DOHH2 (cell line): Measurements from ENCODE around the gene PTMS.

Source experiments
- CTCF ChIP-seq: fragments of 200-600 bp; sonication (generic); IDR thresholded peaks from one replicate; pipeline ENCODE4 v1.5.1; 2014; ENCODE audit warnings: antibody characterized with exemption, mild to moderate bottlenecking, low read depth, low read length; ENCODE audit not compliant: poor library complexity, severe bottlenecking
- EZH2phosphoT487 ChIP-seq: fragments of 200-600 bp; sonication (generic); IDR thresholded peaks from 2 replicates; pipeline ENCODE4 v1.6.1; 2017; ENCODE audit warnings: borderline replicate concordance, mild to moderate bottlenecking, antibody characterized with exemption, low read length, moderate library complexity, mixed read lengths

DNA sequence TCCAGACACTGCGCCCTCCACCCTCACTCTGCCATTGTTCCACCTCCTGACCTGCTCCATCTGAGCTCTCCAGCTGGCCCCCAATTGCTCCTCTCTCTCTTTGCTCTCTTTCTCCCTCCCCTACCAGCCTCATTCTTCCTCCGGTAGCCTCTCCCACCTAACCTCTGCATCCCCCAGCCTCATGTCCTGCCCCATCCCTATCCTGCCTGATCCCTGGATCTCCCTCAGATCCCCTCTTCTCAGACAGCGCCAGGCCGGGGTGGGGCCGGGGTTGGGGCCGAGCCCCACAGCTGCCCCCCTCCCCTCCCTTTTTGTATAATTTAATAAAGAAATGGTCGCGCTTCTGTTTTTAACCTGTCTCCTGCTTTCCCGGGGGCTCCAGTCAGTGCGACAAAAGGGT lies 4.4 kb downstream of the PTMS start:
- TF ChIP-seq EZH2phosphoT487 (no peak), CTCF (no peak)
